Osteocyte (in vitro differentiated cells): ENCODE data around the gene UBQLN2. TPM values are rescaled to one million over a fixed set of nuclear protein-coding genes. Genes with fewer than 3 reads are reported as not detected.

Source experiments
- DNase-seq: peaks from one replicate; pipeline ENCODE4 v3.0.0; 2021; ENCODE audit warnings: mixed read lengths; ENCODE audit not compliant: unreplicated experiment; ENCODE audit errors: extremely low spot score
- H3K27ac Mint-ChIP-seq: one replicate; pipeline ENCODE4 v1.8.0; 2021; ENCODE audit warnings: mild to moderate bottlenecking, mixed read lengths; ENCODE audit not compliant: unreplicated experiment
- H3K27me3 Mint-ChIP-seq: one replicate; pipeline ENCODE4 v1.8.0; 2021; ENCODE audit warnings: mixed read lengths; ENCODE audit not compliant: unreplicated experiment
- H3K36me3 Mint-ChIP-seq: one replicate; pipeline ENCODE4 v1.8.0; 2021; ENCODE audit warnings: mixed read lengths; ENCODE audit not compliant: unreplicated experiment
- H3K4me1 Mint-ChIP-seq: one replicate; pipeline ENCODE4 v1.8.0; 2021; ENCODE audit warnings: mixed read lengths; ENCODE audit not compliant: unreplicated experiment
- H3K4me3 Mint-ChIP-seq: one replicate; pipeline ENCODE4 v1.8.0; 2021; ENCODE audit warnings: mild to moderate bottlenecking, moderate library complexity, mixed read lengths; ENCODE audit not compliant: unreplicated experiment
- H3K9me3 Mint-ChIP-seq: one replicate; pipeline ENCODE4 v1.8.0; 2021; ENCODE audit warnings: mixed read lengths; ENCODE audit not compliant: unreplicated experiment
- total RNA-seq: library from RNA; stranded (reverse); gene quantifications from 2 replicates; pipeline ENCODE4 v1.2.1, GENCODE V29; 2021
- TF ChIP-seq, protein P1 (sequence below): fragments of 200-600 bp; sonication (generic); IDR thresholded peaks from 2 replicates; pipeline ENCODE4 v1.5.0; 2021; ENCODE audit warnings: antibody characterized with exemption, mild to moderate bottlenecking, moderate library complexity

UBQLN2 gene
- total RNA-seq, 1 donor from 2014 or later, result 42.6 TPM

DNA sequence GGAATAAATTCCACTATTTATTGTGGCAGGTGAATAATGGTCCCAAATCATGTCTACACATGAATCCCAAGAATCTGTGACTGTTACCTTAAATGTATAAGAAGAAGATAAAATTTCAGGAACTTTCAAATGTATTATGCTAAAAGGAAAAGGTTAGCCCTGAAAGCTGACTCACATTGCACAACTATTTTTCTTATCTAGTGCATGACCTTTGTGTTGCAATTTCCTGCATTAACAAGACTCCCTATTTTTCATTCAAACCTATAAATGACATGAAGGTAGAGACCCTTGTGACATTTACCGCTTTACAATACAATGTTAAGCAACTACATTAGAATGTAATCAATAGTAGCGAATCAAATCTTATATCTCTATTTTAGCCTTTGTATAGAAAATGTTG is 36.7 kb downstream of the UBQLN2 start:
- DNase-seq, result no peak
- H3K4me1 Mint-ChIP-seq, result no peaks in the 10 kb centered on the region

DNA sequence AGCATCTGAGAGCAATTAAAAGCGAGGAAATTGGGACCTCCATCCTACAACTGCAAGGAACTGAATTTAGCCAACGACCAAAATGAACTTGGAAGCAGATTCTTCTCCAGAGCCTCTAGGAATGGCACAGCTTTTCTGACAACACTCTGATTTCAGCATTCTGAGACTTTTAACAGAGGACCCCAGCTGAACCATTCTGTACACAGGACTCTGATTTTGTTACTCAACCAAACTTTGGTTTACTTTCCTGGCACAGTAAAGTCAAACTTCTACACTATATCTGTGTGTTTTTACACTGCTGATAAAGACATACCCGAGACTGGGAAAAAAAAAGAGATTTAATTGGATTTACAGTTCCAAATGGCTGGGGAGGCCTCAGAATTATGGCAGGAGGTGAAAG is 37.6 kb downstream of the UBQLN2 start:
- Mint-ChIP-seq H3K4me3 (no peak overlapping the region), H3K27me3 (no peaks in the 10 kb centered on the region), H3K36me3 (no peaks in the 10 kb centered on the region), H3K9me3 (peaks cover 45% of the 10 kb centered on the region), H3K4me1 (no peaks in the 10 kb centered on the region), H3K27ac (no peak overlapping the region)
- DNase-seq, result no peak
- TF ChIP-seq, protein P1, sequence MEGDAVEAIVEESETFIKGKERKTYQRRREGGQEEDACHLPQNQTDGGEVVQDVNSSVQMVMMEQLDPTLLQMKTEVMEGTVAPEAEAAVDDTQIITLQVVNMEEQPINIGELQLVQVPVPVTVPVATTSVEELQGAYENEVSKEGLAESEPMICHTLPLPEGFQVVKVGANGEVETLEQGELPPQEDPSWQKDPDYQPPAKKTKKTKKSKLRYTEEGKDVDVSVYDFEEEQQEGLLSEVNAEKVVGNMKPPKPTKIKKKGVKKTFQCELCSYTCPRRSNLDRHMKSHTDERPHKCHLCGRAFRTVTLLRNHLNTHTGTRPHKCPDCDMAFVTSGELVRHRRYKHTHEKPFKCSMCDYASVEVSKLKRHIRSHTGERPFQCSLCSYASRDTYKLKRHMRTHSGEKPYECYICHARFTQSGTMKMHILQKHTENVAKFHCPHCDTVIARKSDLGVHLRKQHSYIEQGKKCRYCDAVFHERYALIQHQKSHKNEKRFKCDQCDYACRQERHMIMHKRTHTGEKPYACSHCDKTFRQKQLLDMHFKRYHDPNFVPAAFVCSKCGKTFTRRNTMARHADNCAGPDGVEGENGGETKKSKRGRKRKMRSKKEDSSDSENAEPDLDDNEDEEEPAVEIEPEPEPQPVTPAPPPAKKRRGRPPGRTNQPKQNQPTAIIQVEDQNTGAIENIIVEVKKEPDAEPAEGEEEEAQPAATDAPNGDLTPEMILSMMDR, result no peak

More for the DNA sequence above, 36.7 kb downstream of the UBQLN2 start:
- no peak overlapping the region for H3K27ac Mint-ChIP-seq
- H3K9me3 Mint-ChIP-seq, result peaks cover 49% of the 10 kb centered on the region
- H3K4me3 Mint-ChIP-seq, result no peak overlapping the region
- H3K36me3 Mint-ChIP-seq, result no peaks in the 10 kb centered on the region
- TF ChIP-seq, protein P1, result no peak
- H3K27me3 Mint-ChIP-seq, result no peaks in the 10 kb centered on the region

DNA sequence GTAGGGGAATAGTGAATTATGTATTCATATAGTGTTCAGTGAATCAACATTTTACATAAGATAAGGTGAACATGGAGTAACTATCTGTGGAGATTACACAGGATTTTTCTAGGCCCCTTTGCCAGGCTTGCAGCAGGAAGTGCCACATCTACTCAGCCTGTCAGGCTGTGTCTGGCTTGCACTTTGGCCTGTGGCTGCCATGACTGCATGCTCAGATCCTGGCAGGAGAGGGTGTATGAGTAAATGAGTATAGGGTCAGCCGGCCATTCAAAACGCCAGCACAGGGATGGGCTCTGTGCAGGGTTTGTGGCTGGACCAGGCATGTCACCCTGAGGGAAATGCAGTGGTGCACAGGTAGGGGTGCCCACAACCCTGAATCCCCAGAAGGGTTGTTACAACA is 51.9 kb downstream of the UBQLN2 start:
- no peaks in the 10 kb centered on the region for H3K36me3 Mint-ChIP-seq
- no peaks in the 10 kb centered on the region for H3K27me3 Mint-ChIP-seq
- peaks cover 28% of the 10 kb centered on the region for H3K9me3 Mint-ChIP-seq
- no peaks in the 10 kb centered on the region for H3K4me1 Mint-ChIP-seq
- H3K4me3 Mint-ChIP-seq, result no peak overlapping the region
- H3K27ac Mint-ChIP-seq, result no peak overlapping the region
- no peak for DNase-seq
- TF ChIP-seq, protein P1, result no peak

Other genes starting within 250 kb of the UBQLN2 start
- gene NBDY, start 165.6 kb downstream of the UBQLN2 start, total RNA-seq, result 61.1 and 62.5 TPM in 2 replicates